SK-N-SH (cell line): Measurements from ENCODE around the gene TSTD1. TPM values are rescaled to one million over a fixed set of nuclear protein-coding genes. Genes with fewer than 3 reads are reported as not detected.
A peak's percentile ranks its signal among the peaks of the same experiment; 100 is the strongest.

Experiments
- CTCF ChIA-PET: fragments of 300-600, 350-600 bp; formaldehyde crosslinking; extraction: SDS; loops from one replicate; lab custom pipeline; 2021; lab: Yijun Ruan, JAX
- POLR2A ChIA-PET: fragments of 350-600 bp; sonication (Branson Sonifier 250); formaldehyde crosslinking; extraction: SDS; loops from one replicate; lab custom pipeline; 2020; ENCODE audit warnings: antibody characterized with exemption, inconsistent platforms; lab: Yijun Ruan, JAX
- DNase-seq: peaks from one replicate; pipeline ENCODE4 v3.0.0; 2012
- H2AFZ ChIP-seq: fragments of 200-600 bp; sonication (generic); 2 replicates; pipeline ENCODE4 v1.8.1; 2016; ENCODE audit warnings: antibody characterized with exemption, mild to moderate bottlenecking, low read depth
- H3F3A ChIP-seq: fragments of 200-600 bp; sonication (generic); replicated peaks from 2 replicates; pipeline ENCODE3; 2016; ENCODE audit warnings: antibody characterized with exemption, mild to moderate bottlenecking; ENCODE audit not compliant: insufficient read depth
- H3K27ac ChIP-seq, 2 experiments: fragments of 200-500 bp in 1 of 2; fragments of 200-600 bp in 1 of 2; sonication (Bioruptor generic) in 1 of 2; sonication (generic), shearing (Covaris generic) in 1 of 2; 2 replicates each; pipeline versions ENCODE4 v1.5.1 to v1.6.1; 2014 to 2016; ENCODE audit warnings: low read depth in 2 of 2, inconsistent platforms in 1 of 2, low read length in 1 of 2, mild to moderate bottlenecking in 1 of 2, mixed read lengths in 1 of 2
- H3K27me3 ChIP-seq: fragments of 200-600 bp; sonication (generic), shearing (Covaris generic); 2 replicates; pipeline ENCODE4 v1.6.1; 2016; ENCODE audit warnings: mixed run types; ENCODE audit not compliant: insufficient read depth
- H3K36me3 ChIP-seq, 2 experiments: fragments of 200-500 bp in 1 of 2; fragments of 200-600 bp in 1 of 2; sonication (Bioruptor generic) in 1 of 2; sonication (generic) in 1 of 2; replicated peaks in 1 of 2; 2 replicates each; pipeline versions ENCODE3 to v1.5.1; 2014 to 2016; ENCODE audit warnings: low read length in 1 of 2, mild to moderate bottlenecking in 1 of 2; ENCODE audit not compliant: insufficient read depth in 2 of 2, control insufficient read depth in 1 of 2
- H3K4me1 ChIP-seq, 2 experiments: fragments of 200-500 bp in 1 of 2; fragments of 200-600 bp in 1 of 2; sonication (Bioruptor generic) in 1 of 2; sonication (generic), shearing (Covaris generic) in 1 of 2; 2 replicates each; pipeline versions ENCODE4 v1.5.1 to v1.6.1; 2014 to 2016; ENCODE audit warnings: low read depth in 1 of 2, low read length in 1 of 2, mixed run types in 1 of 2; ENCODE audit not compliant: insufficient read depth in 2 of 2, control insufficient read depth in 1 of 2
- H3K4me2 ChIP-seq: fragments of 200-600 bp; sonication (generic), shearing (Covaris generic); 2 replicates; pipeline ENCODE4 v1.6.1; 2017; ENCODE audit warnings: mixed run types
- H3K4me3 ChIP-seq, 2 experiments: fragments of 200-500 bp in 1 of 2; fragments of 200-600 bp in 1 of 2; sonication (Bioruptor generic) in 1 of 2; sonication (generic), shearing (Covaris generic) in 1 of 2; 2 replicates each; pipeline versions ENCODE4 v1.5.1 to v1.8.1; 2014 to 2016; ENCODE audit warnings: low read depth in 2 of 2, inconsistent platforms in 1 of 2, low read length in 1 of 2, mild to moderate bottlenecking in 1 of 2, mixed read lengths in 1 of 2, moderate library complexity in 1 of 2
- H3K79me2 ChIP-seq: fragments of 200-600 bp; sonication (generic); 2 replicates; pipeline ENCODE4 v1.8.1; 2017; ENCODE audit warnings: mild to moderate bottlenecking; ENCODE audit not compliant: insufficient read depth
- H3K9ac ChIP-seq: fragments of 200-600 bp; sonication (generic); 2 replicates; pipeline ENCODE4 v1.6.1; 2017; ENCODE audit warnings: mixed run types
- H3K9me2 ChIP-seq: fragments of 200-600 bp; sonication (generic); 2 replicates; pipeline ENCODE4 v1.6.1; 2017; ENCODE audit warnings: mixed run types
- H3K9me3 ChIP-seq: fragments of 200-600 bp; sonication (generic); 2 replicates; pipeline ENCODE4 v1.6.1; 2017; ENCODE audit warnings: mixed run types, mild to moderate bottlenecking, moderate library complexity
- H4K20me1 ChIP-seq: fragments of 200-600 bp; sonication (generic); 2 replicates; pipeline ENCODE4 v1.6.1; 2017; ENCODE audit warnings: mild to moderate bottlenecking, mixed run types; ENCODE audit not compliant: insufficient read depth
- CTCF ChIP-seq: fragments of 200-600 bp; sonication (generic); IDR thresholded peaks from 2 replicates; pipeline ENCODE4 v1.6.1; 2017; ENCODE audit warnings: antibody characterized with exemption, mild to moderate bottlenecking, moderate library complexity
- FOSL2 ChIP-seq: IDR thresholded peaks from 2 replicates; pipeline ENCODE4 v1.4.0; 2012; ENCODE audit warnings: low read depth, mild to moderate bottlenecking, moderate library complexity, borderline replicate concordance
- GABPA ChIP-seq: IDR thresholded peaks from 2 replicates; pipeline ENCODE4 v1.4.0; 2012; ENCODE audit warnings: low read depth, mild to moderate bottlenecking
- GATA2 ChIP-seq: sonication (generic); formaldehyde crosslinking; IDR thresholded peaks from 2 replicates; pipeline ENCODE4 v1.5.0; 2020; ENCODE audit warnings: mild to moderate bottlenecking, missing genetic modification reagents
- IRF3 ChIP-seq: fragments of 150-350 bp; IDR thresholded peaks from 2 replicates; pipeline ENCODE4 v1.6.1; 2016; ENCODE audit warnings: mild to moderate bottlenecking, low read depth, low read length
- JUND ChIP-seq: IDR thresholded peaks from 2 replicates; pipeline ENCODE4 v1.4.0; 2012
- MAX ChIP-seq: IDR thresholded peaks from 2 replicates; pipeline ENCODE4 v1.4.0; 2012; ENCODE audit warnings: low read depth
- RAD21 ChIP-seq: IDR thresholded peaks from 2 replicates; pipeline ENCODE4 v1.6.1; 2012; ENCODE audit warnings: mild to moderate bottlenecking, low read length
- REST ChIP-seq: IDR thresholded peaks from 2 replicates; pipeline ENCODE4 v1.6.1; 2012; ENCODE audit warnings: mild to moderate bottlenecking, low read depth, low read length, moderate library complexity
- SMC3 ChIP-seq: IDR thresholded peaks from 2 replicates; pipeline ENCODE4 v1.6.1; 2012; ENCODE audit warnings: low read depth, low read length, improper control_type of control experiment
- TEAD4 ChIP-seq: IDR thresholded peaks from 2 replicates; pipeline ENCODE4 v1.4.0; 2012; ENCODE audit warnings: mild to moderate bottlenecking, borderline replicate concordance; ENCODE audit not compliant: insufficient read depth
- YY1 ChIP-seq: IDR thresholded peaks from 2 replicates; pipeline ENCODE4 v1.4.0; 2012; ENCODE audit warnings: low read depth, mild to moderate bottlenecking
- WGBS: methylation state at CpG from one replicate; pipeline ENCODE4 v1.1.6; 2017; ENCODE audit warnings: low lambda C conversion rate; 5-methylcytosine and 5-hydroxymethylcytosine counted together
- polyA plus RNA-seq, 3 experiments: library from polyadenylated mRNA; depleted of rRNA; stranded (reverse); fragments of >200 nt; gene quantifications; 2 replicates each; pipeline ENCODE4 v1.2.3, GENCODE V29; 2012

TSTD1 gene
- polyA plus RNA-seq, 1 of the 3 experiments (the other 2 are of a cell fraction), result 93.9 TPM

- H3K27ac ChIP-seq, result no peak overlapping the region
- DNase-seq, result no peak
- no peaks in the 10 kb centered on the region for H3K9me2 ChIP-seq
- no peaks in the 10 kb centered on the region for H4K20me1 ChIP-seq
- H3K27me3 ChIP-seq, result no peaks in the 10 kb centered on the region
- ChIA-PET POLR2A (no interaction called here), CTCF (interaction anchor here (1.1 to 22.7 kb wide), 2 partner anchors 10 to 116 kb away, joined by 3 to 198 read pairs; partner anchors contain the start of genes KLHDC9 and NDUFS2)
- no peak overlapping the region for H3K9ac ChIP-seq
- H3K9me3 ChIP-seq, result no peaks in the 10 kb centered on the region
- no peaks in the 10 kb centered on the region for H3K36me3 ChIP-seq
- H3K4me2 ChIP-seq, result no peak overlapping the region
- peaks cover 8 to 13% of the 10 kb centered on the region in 2 experiments; a peak in 2 of 4 replicates for H3K4me1 ChIP-seq
- no peak overlapping the region for H3K4me3 ChIP-seq
- no peak for TF ChIP-seq IRF3
- no peaks in the 10 kb centered on the region for H3F3A ChIP-seq
- no peaks in the 10 kb centered on the region for H3K79me2 ChIP-seq
- H2AFZ ChIP-seq, result no peak overlapping the region
- 72% methylated on average over 4 of the region's 4 CpGs for WGBS
These were observed 47.7 kb upstream of the TSTD1 start for GRCh38 chr1:161086457-161086856.

- no peaks in the 10 kb centered on the region for H4K20me1 ChIP-seq
- TF ChIP-seq CTCF, result no peak
- no peak for TF ChIP-seq GATA2
- no peak for TF ChIP-seq REST
- TF ChIP-seq FOSL2, result no peak
- TF ChIP-seq GABPA, result no peak
- no peak for TF ChIP-seq JUND
- TF ChIP-seq YY1, result no peak
- TF ChIP-seq TEAD4, result no peak
- no peak for TF ChIP-seq SMC3
- no peak for TF ChIP-seq RAD21
- TF ChIP-seq MAX, result no peak
- H3K27me3 ChIP-seq, result no peaks in the 10 kb centered on the region
- peaks cover 8 to 13% of the 10 kb centered on the region in 2 experiments; a peak in 2 of 4 replicates for H3K4me1 ChIP-seq
- 0 out of 2 replicates have a peak overlapping the region, but pooled peaks have one; percentile 47 for H2AFZ ChIP-seq
- DNase-seq, result no peak
- peak overlapping the region; percentile 19; the same call in 1 of the 2 replicates for H3K4me2 ChIP-seq
- no peaks in the 10 kb centered on the region for H3K9me2 ChIP-seq
- H3K9ac ChIP-seq, result no peak overlapping the region
- WGBS, result 54% methylated on average over 2 of the region's 2 CpGs
- no peaks in the 10 kb centered on the region for H3K36me3 ChIP-seq
- ChIA-PET POLR2A (no interaction called here), CTCF (interaction anchor here (0.7 to 22.7 kb wide), 3 partner anchors 11 to 14 kb away, joined by 3 to 198 read pairs (median 3); partner anchors contain the start of gene KLHDC9)
- no peaks in the 10 kb centered on the region for H3K79me2 ChIP-seq
- no peak overlapping the region for H3K27ac ChIP-seq
- H3F3A ChIP-seq, result no peaks in the 10 kb centered on the region
- H3K4me3 ChIP-seq, result no peak overlapping the region
- no peaks in the 10 kb centered on the region for H3K9me3 ChIP-seq
These were observed 46.4 kb upstream of the TSTD1 start for GRCh38 chr1:161085165-161085564.
